ENCODE data around the gene GAN.

Gene GAN

DNA sequence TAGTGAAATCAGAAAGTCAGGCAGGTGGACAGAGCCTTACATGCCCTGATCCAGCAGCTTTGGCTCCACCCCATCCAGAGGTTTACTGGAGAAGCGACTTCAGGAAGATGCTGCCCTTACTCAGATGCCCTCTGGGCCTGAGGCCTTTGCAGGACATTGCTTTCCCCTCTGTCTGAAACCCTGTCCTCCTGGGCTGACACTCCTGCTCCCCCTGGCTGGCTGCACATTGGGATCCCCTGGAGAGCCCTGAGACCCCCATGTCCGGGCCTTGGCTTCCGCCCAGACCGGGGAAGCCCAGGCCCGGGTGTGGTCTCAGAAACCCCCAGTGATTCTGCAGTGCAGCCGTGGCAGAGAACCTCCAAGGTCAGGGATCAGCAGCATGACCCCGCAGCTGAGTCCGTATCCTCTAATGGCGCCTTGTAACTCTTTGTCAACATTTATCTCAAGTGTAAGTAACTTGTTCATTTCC is 39.7 kb upstream of the GAN start:
- H3K27ac ChIP-seq: no peak overlapping the region
- TF ChIP-seq, protein P1, sequence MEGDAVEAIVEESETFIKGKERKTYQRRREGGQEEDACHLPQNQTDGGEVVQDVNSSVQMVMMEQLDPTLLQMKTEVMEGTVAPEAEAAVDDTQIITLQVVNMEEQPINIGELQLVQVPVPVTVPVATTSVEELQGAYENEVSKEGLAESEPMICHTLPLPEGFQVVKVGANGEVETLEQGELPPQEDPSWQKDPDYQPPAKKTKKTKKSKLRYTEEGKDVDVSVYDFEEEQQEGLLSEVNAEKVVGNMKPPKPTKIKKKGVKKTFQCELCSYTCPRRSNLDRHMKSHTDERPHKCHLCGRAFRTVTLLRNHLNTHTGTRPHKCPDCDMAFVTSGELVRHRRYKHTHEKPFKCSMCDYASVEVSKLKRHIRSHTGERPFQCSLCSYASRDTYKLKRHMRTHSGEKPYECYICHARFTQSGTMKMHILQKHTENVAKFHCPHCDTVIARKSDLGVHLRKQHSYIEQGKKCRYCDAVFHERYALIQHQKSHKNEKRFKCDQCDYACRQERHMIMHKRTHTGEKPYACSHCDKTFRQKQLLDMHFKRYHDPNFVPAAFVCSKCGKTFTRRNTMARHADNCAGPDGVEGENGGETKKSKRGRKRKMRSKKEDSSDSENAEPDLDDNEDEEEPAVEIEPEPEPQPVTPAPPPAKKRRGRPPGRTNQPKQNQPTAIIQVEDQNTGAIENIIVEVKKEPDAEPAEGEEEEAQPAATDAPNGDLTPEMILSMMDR (conservative IDR thresholded peaks at IDR 0.05): no peak

DNA sequence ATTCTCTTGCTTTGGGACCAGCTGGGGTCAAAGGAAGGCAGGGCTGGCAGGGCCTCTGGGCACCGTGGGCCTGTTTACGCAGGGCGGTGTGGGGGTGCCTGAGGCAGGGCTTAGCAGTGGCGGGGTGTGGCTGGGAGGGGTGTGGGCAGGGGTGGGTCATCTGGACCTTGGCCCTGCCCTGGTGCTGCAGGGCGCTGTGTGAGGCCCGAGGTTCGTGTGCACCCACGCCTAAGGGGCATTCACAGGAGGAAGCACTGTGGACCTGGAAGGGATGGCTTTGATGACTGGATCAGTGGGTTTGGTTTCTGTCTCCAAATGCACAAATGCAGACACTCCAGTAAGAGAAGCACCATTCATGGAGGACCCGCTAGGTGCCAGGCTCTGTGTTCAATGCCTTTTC is 39.0 kb upstream of the GAN start:
- TF ChIP-seq, protein P1 (conservative IDR thresholded peaks at IDR 0.05): no peak
- no peak overlapping the region for H3K27ac ChIP-seq

DNA sequence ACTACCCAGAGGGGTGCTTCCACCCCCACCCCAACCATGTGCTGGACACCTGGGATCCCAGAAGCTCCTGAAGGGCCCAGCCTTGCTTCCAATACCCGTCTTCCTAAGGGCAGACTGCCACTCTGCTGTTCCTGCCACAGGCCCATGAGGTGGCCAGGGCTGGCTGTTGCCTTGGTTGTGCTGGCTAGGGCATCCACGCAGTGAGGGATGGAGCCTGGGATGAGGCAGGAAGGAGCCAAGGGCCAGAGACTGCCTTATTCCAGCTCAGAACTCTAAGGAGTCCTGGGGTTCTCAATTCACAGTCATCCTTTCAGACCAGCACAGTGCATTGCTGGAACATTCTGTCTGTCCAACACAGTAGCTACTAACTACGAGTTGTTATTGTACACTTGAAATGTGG is 38.4 kb upstream of the GAN start:
- no peak overlapping the region for H3K27ac ChIP-seq
- TF ChIP-seq, protein P1 (conservative IDR thresholded peaks at IDR 0.05): no peak

DNA sequence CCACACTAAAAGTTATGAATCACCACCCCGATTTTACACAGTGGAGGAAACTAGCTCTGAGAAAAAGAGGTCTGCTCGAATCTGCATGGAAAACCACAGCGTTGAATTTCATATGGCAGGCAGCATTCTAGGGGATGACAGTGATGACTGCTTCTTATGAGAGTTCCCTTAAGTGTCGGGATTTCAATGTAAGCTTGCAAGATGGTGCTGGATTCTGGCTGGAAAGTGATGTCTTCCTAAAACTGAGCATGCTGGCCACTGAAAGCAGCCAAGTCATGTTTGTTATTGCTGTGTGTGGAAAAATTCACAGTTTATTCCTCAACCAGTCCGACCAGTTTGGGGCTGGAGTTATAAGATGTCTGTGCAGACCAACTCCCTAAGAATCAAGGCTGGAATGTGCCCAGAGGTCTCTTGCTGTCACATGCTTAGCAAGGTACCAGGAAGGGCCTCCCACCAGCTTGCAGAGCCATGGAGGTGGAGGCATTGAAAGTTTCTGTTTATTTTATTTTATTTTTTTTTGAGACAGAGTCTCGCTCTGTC is 37.2 kb upstream of the GAN start:
- peak overlapping the region; percentile 67 for H3K27ac ChIP-seq
- TF ChIP-seq, protein P1 (conservative IDR thresholded peaks at IDR 0.05): no peak

DNA sequence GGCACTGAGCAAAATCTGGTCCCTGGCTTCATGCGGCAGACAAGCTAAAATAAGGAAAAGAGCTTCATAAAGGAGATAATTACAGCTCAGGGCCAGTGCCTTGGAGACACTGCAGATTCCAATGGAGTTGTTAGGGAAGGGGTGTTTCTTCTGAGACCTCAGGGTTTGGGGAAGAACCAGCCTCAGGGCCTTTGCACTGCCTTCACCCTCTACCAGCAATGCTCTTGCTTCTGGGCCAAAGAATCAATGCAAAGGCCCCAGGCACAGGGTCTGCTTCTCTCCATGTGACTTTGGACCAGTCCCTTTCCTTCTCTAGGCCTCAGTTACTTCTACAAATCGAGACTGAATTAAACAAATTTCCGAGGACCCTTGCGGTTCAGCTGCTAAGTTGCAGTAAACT is 36.2 kb upstream of the GAN start:
- peak overlapping the region; percentile 67; the same call in 1 of the 2 replicates for H3K27ac ChIP-seq
- TF ChIP-seq, protein P1 (conservative IDR thresholded peaks at IDR 0.05): no peak

DNA sequence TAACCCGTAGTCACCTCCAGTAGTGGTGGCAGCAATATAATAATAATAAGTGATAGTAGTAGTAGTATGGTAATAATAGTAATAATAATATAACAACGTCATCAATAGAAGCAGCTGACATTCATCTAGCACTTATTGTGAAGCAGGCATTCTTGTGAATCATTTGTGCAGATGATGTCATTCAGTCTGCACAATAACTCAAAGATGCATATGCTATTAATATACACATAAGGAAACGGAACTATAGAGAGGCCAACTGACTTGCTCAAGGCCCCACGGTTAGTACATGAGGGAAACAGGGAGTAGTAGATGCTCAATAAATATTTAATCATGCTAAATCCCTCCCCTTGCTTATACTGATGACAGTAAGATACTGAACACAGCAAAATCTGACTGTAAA is 35.4 kb upstream of the GAN start:
- H3K27ac ChIP-seq: no peak overlapping the region
- TF ChIP-seq, protein P1 (conservative IDR thresholded peaks at IDR 0.05): no peak

DNA sequence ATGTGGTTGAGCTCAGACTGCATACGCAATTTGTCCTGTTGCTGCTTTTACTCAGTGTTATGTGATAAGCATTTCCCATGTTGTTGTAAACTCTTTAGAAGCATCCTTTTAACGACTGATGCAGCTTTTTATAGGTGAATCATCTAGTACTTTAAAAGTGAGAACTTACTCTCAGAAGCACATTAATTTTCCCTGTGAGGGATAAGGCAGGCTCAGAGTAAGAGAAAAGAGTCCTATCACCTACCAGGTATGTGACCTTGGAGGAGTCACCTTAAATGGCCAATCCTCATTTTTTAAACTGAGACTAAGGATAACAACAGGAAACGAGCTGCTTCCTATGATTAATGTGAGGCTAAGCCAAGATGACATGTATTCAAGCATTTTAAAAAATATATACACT is 34.4 kb upstream of the GAN start:
- TF ChIP-seq, protein P1 (conservative IDR thresholded peaks at IDR 0.05): no peak
- H3K27ac ChIP-seq: no peak overlapping the region
